Measurements from ENCODE around the gene TXNDC15.

Gene TXNDC15

DNA sequence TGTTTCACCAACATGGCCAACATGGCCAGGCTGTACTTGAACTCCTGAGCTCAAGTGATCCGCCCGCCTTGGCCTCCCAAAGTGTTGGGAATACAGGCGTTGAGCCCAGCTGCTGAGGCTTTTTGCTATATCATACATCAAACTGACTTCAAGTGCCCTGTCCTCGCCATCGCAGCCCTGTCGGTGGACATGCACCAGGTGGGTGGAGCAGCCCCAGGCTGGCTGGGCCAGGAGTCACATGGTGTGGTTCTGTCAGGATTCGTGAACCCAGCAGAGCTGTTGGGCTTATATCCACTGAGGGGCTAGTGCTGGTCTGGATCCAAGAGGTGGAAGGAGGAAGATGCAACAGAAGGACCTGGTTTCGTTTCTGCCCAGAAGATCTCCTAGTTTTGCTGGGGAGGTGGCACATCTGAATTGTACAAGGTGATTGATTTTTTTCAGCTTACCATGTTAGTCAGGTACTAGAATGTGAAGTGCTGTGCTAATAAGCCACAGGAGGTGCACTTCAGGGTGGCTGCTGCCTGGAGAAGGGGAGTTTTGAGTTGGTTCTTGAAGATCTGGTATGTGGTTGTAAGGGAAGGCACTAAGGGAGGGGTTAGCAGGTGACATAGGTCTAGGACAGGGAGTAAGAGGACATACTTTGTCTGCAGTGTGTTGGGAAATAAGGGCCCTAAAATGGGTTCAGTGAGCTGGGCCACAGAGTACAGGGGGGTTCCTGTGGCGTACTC is 46.8 kb downstream of the TXNDC15 start:
- H3K9me3 Mint-ChIP-seq = no peaks in the 10 kb centered on the region
- peaks cover 18% of the 10 kb centered on the region for H3K36me3 Mint-ChIP-seq (ENCODE audit: low read depth)
- no peaks in the 10 kb centered on the region for H3K4me1 Mint-ChIP-seq
- no peaks in the 10 kb centered on the region for H3K27me3 Mint-ChIP-seq (ENCODE audit: low read depth)
- TF ChIP-seq, protein P1, sequence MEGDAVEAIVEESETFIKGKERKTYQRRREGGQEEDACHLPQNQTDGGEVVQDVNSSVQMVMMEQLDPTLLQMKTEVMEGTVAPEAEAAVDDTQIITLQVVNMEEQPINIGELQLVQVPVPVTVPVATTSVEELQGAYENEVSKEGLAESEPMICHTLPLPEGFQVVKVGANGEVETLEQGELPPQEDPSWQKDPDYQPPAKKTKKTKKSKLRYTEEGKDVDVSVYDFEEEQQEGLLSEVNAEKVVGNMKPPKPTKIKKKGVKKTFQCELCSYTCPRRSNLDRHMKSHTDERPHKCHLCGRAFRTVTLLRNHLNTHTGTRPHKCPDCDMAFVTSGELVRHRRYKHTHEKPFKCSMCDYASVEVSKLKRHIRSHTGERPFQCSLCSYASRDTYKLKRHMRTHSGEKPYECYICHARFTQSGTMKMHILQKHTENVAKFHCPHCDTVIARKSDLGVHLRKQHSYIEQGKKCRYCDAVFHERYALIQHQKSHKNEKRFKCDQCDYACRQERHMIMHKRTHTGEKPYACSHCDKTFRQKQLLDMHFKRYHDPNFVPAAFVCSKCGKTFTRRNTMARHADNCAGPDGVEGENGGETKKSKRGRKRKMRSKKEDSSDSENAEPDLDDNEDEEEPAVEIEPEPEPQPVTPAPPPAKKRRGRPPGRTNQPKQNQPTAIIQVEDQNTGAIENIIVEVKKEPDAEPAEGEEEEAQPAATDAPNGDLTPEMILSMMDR (IDR thresholded peaks at IDR 0.05; ENCODE audit: unreplicated experiment in 3 of 3) = no peak
- no peak overlapping the region for H3K4me3 Mint-ChIP-seq
- H3K27ac Mint-ChIP-seq = no peak overlapping the region

DNA sequence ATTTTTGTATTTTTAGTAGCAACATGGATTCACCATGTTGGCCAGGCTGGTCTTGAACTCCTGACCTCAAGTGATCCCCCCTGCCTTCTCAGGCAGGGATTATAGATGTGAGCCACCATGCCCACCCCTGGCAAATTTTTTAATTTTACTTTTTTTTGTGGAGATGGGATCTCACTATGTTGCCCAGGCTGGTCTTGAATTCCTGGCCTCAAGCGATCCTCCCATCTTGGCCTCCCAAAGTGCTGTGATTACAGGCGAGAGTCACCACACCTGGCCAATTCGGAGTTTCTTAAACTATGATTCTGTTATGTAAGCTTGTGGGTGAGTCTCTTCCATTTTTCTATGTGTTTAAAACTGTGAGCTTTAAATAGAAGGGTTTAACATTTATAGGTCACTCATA is 58.3 kb downstream of the TXNDC15 start:
- TF ChIP-seq, protein P1 (IDR thresholded peaks at IDR 0.05; ENCODE audit: unreplicated experiment in 3 of 3) = no peak
- Mint-ChIP-seq H3K36me3 (ENCODE audit: low read depth) (peaks cover 9% of the 10 kb centered on the region), H3K9me3 (no peaks in the 10 kb centered on the region)

DNA sequence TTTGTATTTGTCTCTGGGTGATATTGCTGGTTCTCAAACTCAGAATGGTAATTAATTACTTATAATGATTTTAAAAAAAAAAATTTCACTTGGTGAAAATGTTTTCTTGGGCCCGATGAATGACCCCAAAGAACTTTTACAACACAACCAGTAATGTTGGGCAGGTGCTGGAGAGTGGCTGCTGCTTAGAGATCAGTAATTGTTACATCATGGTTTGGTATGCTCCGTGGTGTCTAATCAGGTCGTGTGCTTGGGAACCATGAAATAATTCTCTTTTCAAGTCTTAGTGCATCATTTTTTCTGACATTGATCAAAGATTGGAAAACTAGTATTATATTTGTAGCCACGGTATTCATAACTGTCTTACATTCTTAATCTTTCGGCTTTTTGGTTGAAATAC is 60.0 kb downstream of the TXNDC15 start:
- peaks cover 17% of the 10 kb centered on the region for H3K4me1 Mint-ChIP-seq
- TF ChIP-seq, protein P1 (IDR thresholded peaks at IDR 0.05; ENCODE audit: unreplicated experiment in 3 of 3) = no peak
- H3K4me3 Mint-ChIP-seq = no peak overlapping the region
- peaks cover 11% of the 10 kb centered on the region for H3K36me3 Mint-ChIP-seq (ENCODE audit: low read depth)
- H3K27me3 Mint-ChIP-seq (ENCODE audit: low read depth) = no peaks in the 10 kb centered on the region
- H3K27ac Mint-ChIP-seq = peak overlapping the region in 1 of 3 experiments; percentile 58
- H3K9me3 Mint-ChIP-seq = no peaks in the 10 kb centered on the region

More for the DNA sequence above, 58.3 kb downstream of the TXNDC15 start:
- Mint-ChIP-seq H3K4me3 (no peak overlapping the region), H3K27ac (no peak overlapping the region), H3K27me3 (ENCODE audit: low read depth) (no peaks in the 10 kb centered on the region), H3K4me1 (peaks cover 17% of the 10 kb centered on the region)

- peaks cover 12% of the 10 kb centered on the region for H3K36me3 Mint-ChIP-seq (ENCODE audit: low read depth)
- no peaks in the 10 kb centered on the region for H3K27me3 Mint-ChIP-seq (ENCODE audit: low read depth)
- H3K27ac Mint-ChIP-seq = peak overlapping the region; percentile 81 to 87 (median 82)
- H3K9me3 Mint-ChIP-seq = no peaks in the 10 kb centered on the region
- H3K4me1 Mint-ChIP-seq = peaks cover 17% of the 10 kb centered on the region
- TF ChIP-seq, protein P1 (IDR thresholded peaks at IDR 0.05; ENCODE audit: unreplicated experiment in 3 of 3) = no peak
- H3K4me3 Mint-ChIP-seq = no peak overlapping the region
These were observed 61.8 kb downstream of the TXNDC15 start for GRCh38 chr5:134935711-134936602.

DNA sequence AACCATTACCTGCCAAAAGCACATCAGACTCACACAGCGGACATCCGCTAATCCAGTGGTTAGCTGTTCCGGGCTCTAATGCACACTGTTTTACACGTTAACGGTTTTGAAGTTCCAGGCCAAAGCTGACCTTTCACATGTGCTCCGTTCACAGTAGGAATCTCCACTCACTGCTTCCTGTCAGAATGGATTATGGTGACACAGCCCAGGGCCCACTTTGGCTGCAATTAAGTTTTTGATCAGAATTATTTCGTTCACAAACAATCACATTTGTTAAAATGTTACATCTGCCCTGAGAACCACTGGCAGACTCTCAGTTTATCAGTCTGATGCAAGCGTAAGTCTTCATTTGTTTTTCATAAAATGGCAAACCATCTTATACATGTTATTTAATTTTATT is 63.4 kb downstream of the TXNDC15 start:
- no peaks in the 10 kb centered on the region for H3K9me3 Mint-ChIP-seq
- peaks cover 12% of the 10 kb centered on the region for H3K36me3 Mint-ChIP-seq (ENCODE audit: low read depth)
- no peak overlapping the region for H3K4me3 Mint-ChIP-seq
- TF ChIP-seq, protein P1 (IDR thresholded peaks at IDR 0.05; ENCODE audit: unreplicated experiment in 3 of 3) = no peak
- no peak overlapping the region for H3K27ac Mint-ChIP-seq
- no peaks in the 10 kb centered on the region for H3K27me3 Mint-ChIP-seq (ENCODE audit: low read depth)
- H3K4me1 Mint-ChIP-seq = peaks cover 17% of the 10 kb centered on the region

Data from nephron (organoid).